Endothelial cell of umbilical vein (primary cell): Measurements from ENCODE around the gene RAB3C. TPM values are rescaled to one million over a fixed set of nuclear protein-coding genes. Genes with fewer than 3 reads are reported as not detected.

Experiments used
- BruUV-seq: library from RNA; stranded (reverse); fragments of 400-500 nt; replicated peaks from 2 replicates; lab custom pipeline; 2021; lab: Mats Ljungman, UMichigan
- CTCF ChIA-PET: fragments of 300-600, 350-600 bp; sonication (Branson Sonifier 250); formaldehyde crosslinking; loops from one replicate; lab custom pipeline; 2021; ENCODE audit warnings: antibody characterized with exemption, inconsistent platforms; lab: Charles Lee
- POLR2A ChIA-PET: fragments of 300-600, 350-600 bp; sonication (Branson Sonifier 250); formaldehyde crosslinking; loops from one replicate; lab custom pipeline; 2021; ENCODE audit warnings: antibody characterized with exemption, inconsistent platforms; lab: Charles Lee
- DNase-seq: peaks from one replicate; pipeline ENCODE4 v3.0.0-alpha.2; 2011; ENCODE audit warnings: low read depth, low spot score
- FAIRE-seq: peaks from 2 replicates; lab custom pipeline; 2011; peaks lifted over from hg19 to GRCh38; lab: Jason Lieb, UNC
- H2AFZ ChIP-seq: 2 replicates; pipeline ENCODE4 v1.6.0; 2012; ENCODE audit warnings: low read depth, low read length, control low read depth, inconsistent platforms
- H3K27ac ChIP-seq: 2 replicates; pipeline ENCODE4 v1.5.1; 2011; ENCODE audit warnings: low read depth, mild to moderate bottlenecking, control low read depth, low read length, moderate library complexity; ENCODE audit not compliant: insufficient read depth
- H3K27me3 ChIP-seq, 2 experiments: 2 replicates each; pipeline versions ENCODE4 v1.6.0 to v1.6.1; 2011; ENCODE audit warnings: low read length in 2 of 2, mixed read lengths in 1 of 2; ENCODE audit not compliant: control insufficient read depth in 2 of 2, insufficient read depth in 2 of 2
- H3K36me3 ChIP-seq, 2 experiments: 2 replicates in 1 of 2; 3 replicates in 1 of 2; pipeline ENCODE4 v1.5.1; 2011; ENCODE audit warnings: low read length in 2 of 2, mild to moderate bottlenecking in 1 of 2, moderate library complexity in 1 of 2; ENCODE audit not compliant: control insufficient read depth in 2 of 2, insufficient read depth in 2 of 2; ENCODE audit errors: extremely low read depth in 1 of 2
- H3K4me1 ChIP-seq: 3 replicates; pipeline ENCODE4 v1.5.1; 2011; ENCODE audit warnings: mild to moderate bottlenecking, low read length; ENCODE audit not compliant: control insufficient read depth, insufficient read depth; ENCODE audit errors: extremely low read depth
- H3K4me2 ChIP-seq: 2 replicates; pipeline ENCODE4 v1.6.1; 2011; ENCODE audit warnings: low read length, control low read depth, mixed read lengths; ENCODE audit not compliant: insufficient read depth
- H3K4me3 ChIP-seq, 3 experiments: fragments of 200-600 bp in 1 of 3; sonication (generic), shearing (Covaris generic) in 1 of 3; replicated peaks in 1 of 3; 2 replicates each; pipeline ENCODE4 v1.5.1; 2011 to 2016; ENCODE audit warnings: control low read depth in 3 of 3, low read length in 3 of 3, mild to moderate bottlenecking in 2 of 3, inconsistent platforms in 1 of 3, low read depth in 1 of 3, moderate library complexity in 1 of 3; ENCODE audit not compliant: insufficient read depth in 1 of 3
- H3K79me2 ChIP-seq: 2 replicates; pipeline ENCODE4 v1.6.0; 2012; ENCODE audit warnings: low read length, inconsistent platforms; ENCODE audit not compliant: control insufficient read depth, insufficient read depth
- H3K9ac ChIP-seq: replicated peaks from 2 replicates; pipeline ENCODE3; 2011; ENCODE audit warnings: low read length, control low read depth; ENCODE audit not compliant: insufficient read depth; ENCODE audit errors: extremely low read depth
- H3K9me1 ChIP-seq: replicated peaks from 3 replicates; pipeline ENCODE4 v1.6.0; 2011; ENCODE audit warnings: mild to moderate bottlenecking, low read length; ENCODE audit not compliant: control insufficient read depth, insufficient read depth; ENCODE audit errors: extremely low read depth
- H3K9me3 ChIP-seq: replicated peaks from 2 replicates; pipeline ENCODE4 v1.5.1; 2012; ENCODE audit warnings: low read length, inconsistent platforms; ENCODE audit not compliant: control insufficient read depth, insufficient read depth
- H4K20me1 ChIP-seq: replicated peaks from 2 replicates; pipeline ENCODE3; 2011; ENCODE audit warnings: mild to moderate bottlenecking, low read length; ENCODE audit not compliant: control insufficient read depth, insufficient read depth; ENCODE audit errors: extremely low read depth
- CTCF ChIP-seq, 2 donors: IDR thresholded peaks; 1 replicate in 1 of 2; 2 replicates in 1 of 2; pipeline ENCODE4 v1.5.1; 2011; ENCODE audit warnings: low read length in 2 of 2, mild to moderate bottlenecking in 2 of 2, moderate library complexity in 2 of 2, control low read depth in 1 of 2, inconsistent platforms in 1 of 2, low read depth in 1 of 2; ENCODE audit not compliant: insufficient read depth in 1 of 2; ENCODE audit errors: extremely low read depth in 1 of 2
- EZH2 ChIP-seq: IDR thresholded peaks from 2 replicates; pipeline ENCODE4 v1.6.1; 2012; ENCODE audit warnings: borderline replicate concordance, low read depth, mild to moderate bottlenecking, moderate library complexity, low read length, inconsistent platforms; ENCODE audit not compliant: severe bottlenecking
- FOS ChIP-seq: IDR thresholded peaks from 2 replicates; pipeline ENCODE4 v1.6.1; 2011; ENCODE audit warnings: mild to moderate bottlenecking, low read length, moderate library complexity, borderline replicate concordance; ENCODE audit not compliant: insufficient read depth
- GATA2 ChIP-seq: IDR thresholded peaks from 2 replicates; pipeline ENCODE4 v1.7.0; 2011; ENCODE audit warnings: low read depth, mild to moderate bottlenecking, moderate library complexity, mixed read lengths, low read length; ENCODE audit not compliant: insufficient read length, insufficient read depth
- JUN ChIP-seq: IDR thresholded peaks from 2 replicates; pipeline ENCODE4 v1.6.1; 2011; ENCODE audit warnings: borderline replicate concordance, low read depth; ENCODE audit not compliant: insufficient read length, insufficient read depth
- MAX ChIP-seq: IDR thresholded peaks from 2 replicates; pipeline ENCODE4 v1.6.1; 2011; ENCODE audit not compliant: insufficient read depth, insufficient read length
- MYC ChIP-seq: IDR thresholded peaks from one replicate; pipeline ENCODE4 v1.6.1; 2011; ENCODE audit warnings: mild to moderate bottlenecking, low read depth, low read length
- POLR2A ChIP-seq: IDR thresholded peaks from 2 replicates; pipeline ENCODE4 v1.6.1; 2012; ENCODE audit warnings: low read depth, mild to moderate bottlenecking, control low read depth, low read length
- POLR2AphosphoS5 ChIP-seq: IDR thresholded peaks from 2 replicates; pipeline ENCODE4 v1.6.1; 2012; ENCODE audit warnings: low read depth, mild to moderate bottlenecking, control low read depth, low read length, moderate library complexity; ENCODE audit not compliant: insufficient read depth
- dilution Hi-C: fragments of 300-500 bp; cut with MboI; formaldehyde crosslinking; loops from one replicate; pipeline ENCODE4 v1.15.0; 2019; ENCODE audit warnings: low sequenced_read_pairs; ENCODE audit not compliant: extremely low pct_ligation_motif_present
- intact Hi-C: fragments of 100-400 bp; cut with micrococcal nuclease; formaldehyde crosslinking; loops from one replicate; pipeline ENCODE4 v1.10.0; 2022
- polyA plus RNA-seq, 4 experiments: library from polyadenylated mRNA; depleted of rRNA in 3 of 4; stranded (reverse) in 3 of 4; unstranded in 1 of 4; fragments of >200 nt; gene quantifications; 2 replicates each; pipeline versions ENCODE4 v1.2.1 to v1.2.3, GENCODE V29; 2011 to 2012; ENCODE audit warnings: missing spikeins in 1 of 4
- total RNA-seq: library from RNA; stranded (reverse); gene quantifications from 2 replicates; pipeline ENCODE4 v1.2.3, GENCODE V29; 2021

The RAB3C gene
- total and polyA plus RNA-seq, 2 donors (not counting 3 experiments of a cell fraction or from before 2014, with no cell fraction given), result 0.04 to 0.66 TPM

GRCh38 chr5:58786711-58787303 is 203.9 kb downstream of the RAB3C start:
- Histone ChIP-seq H3K9me3 (no peaks in the 10 kb centered on the region), H3K27ac (no peak overlapping the region), H3K36me3 (no peaks in the 10 kb centered on the region), H3K9me1 (no peaks in the 10 kb centered on the region), H3K9ac (no peak overlapping the region), H3K4me3 (no peak overlapping the region), H3K4me1 (no peaks in the 10 kb centered on the region), H3K27me3 (peaks cover 2 to 5% of the 10 kb centered on the region in 2 experiments), H3K79me2 (no peaks in the 10 kb centered on the region), H2AFZ (no peak overlapping the region), H4K20me1 (no peaks in the 10 kb centered on the region), H3K4me2 (no peak overlapping the region)
- ChIA-PET POLR2A (no interaction called here), CTCF (no interaction called here)
- DNase-seq, result no peak
- dilution Hi-C loops, result no loop called here
- intact Hi-C loops, result no loop called here
- BruUV-seq, result no TSS peak
- no peak for FAIRE-seq
- TF ChIP-seq GATA2 (no peak), POLR2AphosphoS5 (no peak), MYC (no peak), EZH2 (no peak), POLR2A (no peak), MAX (no peak), CTCF (IDR thresholded peaks at IDR 0.05; ENCODE audit: extremely low read depth in 1 of 2, insufficient read depth in 1 of 2, low read depth in 1 of 2, low read length in 2 of 2) (no peak), JUN (no peak), FOS (no peak)
